IPS-15b (cell line): Measurements from ENCODE around the gene DDX39B.
"Not testable (repeated sequence)": the region's sequence is repeated elsewhere in the genome, so short reads cannot be mapped to it uniquely, and the experiment has no call there.

ENCODE experiments used
- H3K27me3 ChIP-seq: one replicate; pipeline ENCODE4 v1.6.1; 2013; ENCODE audit warnings: low read length; ENCODE audit not compliant: control insufficient read depth, insufficient read depth
- H3K36me3 ChIP-seq: one replicate; pipeline ENCODE4 v1.6.1; 2013; ENCODE audit warnings: low read length; ENCODE audit not compliant: control insufficient read depth, insufficient read depth
- H3K4me1 ChIP-seq: one replicate; pipeline ENCODE4 v1.6.1; 2013; ENCODE audit warnings: mild to moderate bottlenecking, low read length; ENCODE audit not compliant: control insufficient read depth, insufficient read depth
- H3K4me3 ChIP-seq: one replicate; pipeline ENCODE4 v1.5.1; 2013; ENCODE audit warnings: low read depth, low read length
- H3K9ac ChIP-seq: one replicate; pipeline ENCODE4 v1.6.1; 2013; ENCODE audit warnings: low read depth, mild to moderate bottlenecking, low read length
- H3K9me3 ChIP-seq: one replicate; pipeline ENCODE4 v1.6.1; 2013; ENCODE audit warnings: mild to moderate bottlenecking, low read length; ENCODE audit not compliant: control insufficient read depth, insufficient read depth

Gene DDX39B

DNA sequence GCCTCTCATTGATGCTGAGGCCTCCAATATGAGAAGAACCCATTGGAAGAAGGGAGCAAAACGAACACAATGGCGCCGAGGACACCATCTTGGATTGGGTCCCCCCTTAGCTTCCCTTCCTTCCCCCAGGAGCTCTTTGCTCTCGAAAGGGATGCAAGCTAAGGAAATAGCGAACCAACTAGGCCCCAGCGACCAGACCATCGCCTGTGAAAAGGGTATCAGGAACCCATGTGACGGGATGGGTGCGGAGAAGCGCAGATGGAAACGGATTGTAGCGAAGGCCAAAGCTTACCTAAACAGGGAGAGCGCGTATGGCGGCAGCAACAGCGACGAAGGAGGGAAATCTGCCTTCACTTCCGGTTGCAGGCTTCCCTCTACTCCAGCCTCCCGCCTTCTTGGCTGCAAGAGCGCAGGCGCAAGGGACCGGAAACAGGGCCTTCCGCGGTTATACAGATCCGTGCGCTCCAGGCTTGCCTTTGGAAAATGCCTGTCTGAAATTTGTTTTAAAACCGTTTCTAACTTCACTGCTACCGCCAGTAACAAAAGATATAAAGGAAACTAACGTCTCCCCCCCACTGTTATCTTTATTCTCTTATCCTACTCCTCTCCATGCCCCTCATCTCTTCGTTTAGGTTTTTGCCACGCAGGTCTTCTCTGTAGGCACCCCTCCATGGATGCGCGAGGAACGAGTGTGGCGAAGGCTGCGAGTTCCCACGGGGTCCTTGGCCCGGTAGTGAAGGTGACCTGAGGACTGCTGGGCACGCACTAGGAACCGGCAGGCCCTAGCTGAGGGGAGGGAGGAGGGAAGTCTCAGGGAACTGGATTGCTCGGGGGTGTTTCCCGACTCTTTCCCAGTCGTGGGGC lies at the start of gene DDX39B:
DDX39B (minus strand) TSS at position 346 of the 864 bp plus-strand sequence. CDS start 1,471 bp downstream, outside the sequence.
- H3K36me3 ChIP-seq, result peaks cover 30% of the 10 kb centered on the region
- no peaks in the 10 kb centered on the region for H3K27me3 ChIP-seq
- peaks cover 10% of the 10 kb centered on the region for H3K4me1 ChIP-seq
- H3K4me3 ChIP-seq, result peak within 1 kb of the TSS; percentile 93
- H3K9ac ChIP-seq, result peak within 1 kb of the TSS; percentile 100
- H3K9me3 ChIP-seq, result no peaks in the 10 kb centered on the region

GRCh38 chr6:31590691-31591090 lies 48.9 kb upstream of the DDX39B start:
- not testable (repeated sequence) for H3K9ac ChIP-seq, H3K4me1 ChIP-seq, H3K36me3 ChIP-seq, H3K9me3 ChIP-seq, H3K4me3 ChIP-seq, H3K27me3 ChIP-seq

DNA sequence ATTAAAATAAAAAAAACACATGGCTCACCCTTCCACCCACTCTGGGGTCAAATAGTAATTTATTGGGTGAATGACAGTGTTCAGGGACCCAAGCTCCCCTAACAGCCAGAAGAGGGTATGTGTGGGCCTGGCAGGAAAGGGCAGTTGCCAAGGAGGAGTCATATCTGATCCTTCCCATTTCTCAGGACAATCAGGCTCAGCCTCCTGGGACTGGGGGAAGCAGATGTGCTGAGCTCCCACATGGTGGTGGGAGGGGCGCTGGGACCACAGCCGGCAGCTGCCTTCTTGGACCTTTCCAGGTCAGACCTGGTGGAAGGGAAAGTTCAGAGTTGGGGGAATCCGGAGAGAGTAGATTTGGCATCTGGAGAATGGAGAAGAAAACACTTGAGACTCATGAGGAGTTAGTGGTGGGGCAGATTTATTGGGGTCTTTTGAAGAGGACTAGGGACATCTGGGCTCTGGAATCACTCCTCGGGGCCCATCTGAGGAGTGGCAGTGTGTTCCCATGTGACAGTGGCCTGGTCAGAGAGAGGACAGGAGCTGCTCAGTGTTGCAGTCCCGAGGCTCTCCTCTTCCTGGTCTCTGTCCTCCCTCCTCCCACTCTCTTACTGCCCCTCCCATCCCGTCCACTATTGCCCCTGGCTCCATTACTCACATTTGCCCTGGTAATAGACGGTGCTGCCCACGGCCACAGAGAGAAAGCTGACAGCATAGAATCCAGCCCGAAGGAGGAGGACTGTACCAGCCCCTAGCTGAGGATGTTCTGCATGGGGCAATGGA lies 47.3 kb upstream of the DDX39B start:
- H3K9me3 ChIP-seq, result no peaks in the 10 kb centered on the region
- no peak overlapping the region for H3K4me3 ChIP-seq
- no peaks in the 10 kb centered on the region for H3K4me1 ChIP-seq
- no peaks in the 10 kb centered on the region for H3K36me3 ChIP-seq
- H3K27me3 ChIP-seq, result no peaks in the 10 kb centered on the region
- H3K9ac ChIP-seq, result no peak overlapping the region

DNA sequence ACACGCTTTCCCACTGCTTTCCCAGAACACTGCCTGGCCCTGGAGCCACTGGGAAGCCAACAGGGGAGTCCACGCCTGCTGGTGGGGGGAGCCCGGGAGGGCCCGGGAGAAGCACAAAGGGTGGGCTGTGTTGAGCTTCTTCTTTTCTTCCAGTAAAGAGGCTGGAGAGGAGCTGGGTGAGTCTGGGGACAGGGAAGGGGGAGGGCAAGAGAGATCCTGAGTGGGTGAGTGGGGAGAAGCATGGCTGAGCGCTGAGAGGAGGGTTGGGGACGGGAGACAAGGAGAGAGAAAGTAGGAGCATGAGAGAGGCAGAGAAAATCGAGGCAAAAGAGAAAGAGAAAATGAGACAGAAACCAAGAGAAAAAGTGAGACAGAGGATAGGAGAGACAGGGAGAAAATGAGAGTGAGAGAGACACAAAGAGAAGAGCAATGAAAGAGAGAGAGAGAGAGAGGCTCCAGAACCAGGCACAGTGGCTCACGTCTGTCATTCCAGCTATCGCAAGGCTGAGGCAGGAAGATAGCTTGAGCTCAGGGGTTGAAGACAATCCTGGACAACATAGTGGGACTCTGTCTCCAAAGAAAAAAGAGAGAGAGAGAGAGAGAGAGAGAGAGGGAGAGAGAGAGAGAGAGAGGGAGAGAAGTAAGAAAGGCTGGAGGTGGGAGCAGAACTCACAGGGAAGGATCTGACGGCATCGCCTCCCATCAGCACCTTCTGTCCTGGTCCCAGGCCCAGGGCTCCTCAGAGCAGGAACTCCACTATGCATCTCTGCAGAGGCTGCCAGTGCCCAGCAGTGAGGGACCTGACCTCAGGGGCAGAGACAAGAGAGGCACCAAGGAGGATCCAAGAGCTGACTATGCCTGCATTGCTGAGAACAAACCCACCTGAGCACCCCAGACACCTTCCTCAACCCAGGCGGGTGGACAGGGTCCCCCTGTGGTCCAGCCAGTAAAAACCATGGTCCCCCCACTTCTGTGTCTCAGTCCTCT lies 46.3 kb upstream of the DDX39B start:
- Histone ChIP-seq H3K4me1 (no peaks in the 10 kb centered on the region), H3K9me3 (no peaks in the 10 kb centered on the region), H3K27me3 (no peaks in the 10 kb centered on the region), H3K4me3 (no peak overlapping the region), H3K36me3 (no peaks in the 10 kb centered on the region), H3K9ac (no peak overlapping the region)

DNA sequence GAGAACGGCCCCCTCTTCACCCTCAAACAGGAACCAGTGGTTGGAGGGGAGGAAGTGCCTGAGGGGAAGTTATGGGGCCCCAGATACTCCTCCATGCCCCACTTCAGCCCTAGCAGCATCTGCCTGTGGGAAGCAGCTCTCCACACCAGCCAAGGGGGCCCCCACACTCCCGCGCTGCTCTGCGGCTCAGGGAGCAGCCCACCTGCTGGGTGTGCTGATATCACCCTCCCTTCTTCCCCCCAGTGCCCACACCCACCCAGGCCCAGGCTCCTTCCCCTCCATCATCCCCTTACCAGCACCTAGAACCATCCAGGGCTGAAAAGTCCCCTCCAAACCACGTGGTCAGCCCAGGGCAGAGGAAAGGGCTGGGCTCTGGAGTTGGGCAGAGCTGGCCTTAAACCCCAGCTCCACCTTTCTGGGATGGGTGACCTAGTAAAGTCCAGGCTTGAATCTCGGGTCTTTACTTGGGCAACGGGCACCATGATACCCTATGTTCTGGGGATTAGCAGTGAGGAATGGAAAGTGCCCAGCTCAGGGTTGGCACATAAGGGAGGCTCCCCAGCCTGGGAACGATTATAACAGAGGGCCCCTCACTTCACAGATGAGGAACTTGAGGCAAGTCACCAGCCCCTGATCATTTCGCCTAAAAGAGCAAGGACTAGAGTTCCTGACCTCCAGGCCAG lies 44.9 kb upstream of the DDX39B start:
- H3K9me3 ChIP-seq, result no peaks in the 10 kb centered on the region
- no peaks in the 10 kb centered on the region for H3K36me3 ChIP-seq
- H3K27me3 ChIP-seq, result peaks cover 3% of the 10 kb centered on the region
- H3K9ac ChIP-seq, result no peak overlapping the region
- no peak overlapping the region for H3K4me3 ChIP-seq
- peaks cover 4% of the 10 kb centered on the region for H3K4me1 ChIP-seq

GRCh38 chr6:31586008-31586407 lies 44.2 kb upstream of the DDX39B start, which contains the start of gene LST1:
TSS of gene LST1 (plus strand) at chr6:31586277. CDS start at chr6:31587300, 1,023 bp downstream.
- H3K9me3 ChIP-seq, result no peaks in the 10 kb centered on the region
- H3K9ac ChIP-seq, result no peak within 1 kb of the TSS
- no peak within 1 kb of the TSS for H3K4me3 ChIP-seq
- H3K36me3 ChIP-seq, result no peaks in the 10 kb centered on the region
- peaks cover 5% of the 10 kb centered on the region for H3K27me3 ChIP-seq
- H3K4me1 ChIP-seq, result peaks cover 5% of the 10 kb centered on the region

DNA sequence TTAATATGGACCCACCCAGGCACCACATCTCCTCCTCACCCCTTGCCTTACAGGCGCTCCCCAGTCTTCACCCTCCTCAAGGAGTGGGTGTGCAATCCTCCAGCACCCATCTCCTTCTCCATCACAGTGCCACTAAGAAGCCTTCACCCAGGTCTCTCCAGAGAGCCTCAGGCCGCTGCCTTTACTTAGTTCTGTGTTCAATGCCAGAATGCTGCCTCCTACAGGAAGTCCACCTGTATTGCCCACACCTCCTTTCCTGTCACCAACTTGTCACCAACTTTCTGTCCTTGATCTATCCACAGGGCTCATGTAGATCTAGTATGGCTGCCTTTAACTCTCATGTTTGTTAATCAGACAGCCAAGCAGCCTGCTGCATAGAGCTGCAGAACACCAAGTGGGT lies 43.7 kb upstream of the DDX39B start:
- peaks cover 6% of the 10 kb centered on the region for H3K27me3 ChIP-seq
- no peaks in the 10 kb centered on the region for H3K9me3 ChIP-seq
- no peak overlapping the region for H3K9ac ChIP-seq
- no peaks in the 10 kb centered on the region for H3K36me3 ChIP-seq
- peaks cover 5% of the 10 kb centered on the region for H3K4me1 ChIP-seq
- H3K4me3 ChIP-seq, result no peak overlapping the region

DNA sequence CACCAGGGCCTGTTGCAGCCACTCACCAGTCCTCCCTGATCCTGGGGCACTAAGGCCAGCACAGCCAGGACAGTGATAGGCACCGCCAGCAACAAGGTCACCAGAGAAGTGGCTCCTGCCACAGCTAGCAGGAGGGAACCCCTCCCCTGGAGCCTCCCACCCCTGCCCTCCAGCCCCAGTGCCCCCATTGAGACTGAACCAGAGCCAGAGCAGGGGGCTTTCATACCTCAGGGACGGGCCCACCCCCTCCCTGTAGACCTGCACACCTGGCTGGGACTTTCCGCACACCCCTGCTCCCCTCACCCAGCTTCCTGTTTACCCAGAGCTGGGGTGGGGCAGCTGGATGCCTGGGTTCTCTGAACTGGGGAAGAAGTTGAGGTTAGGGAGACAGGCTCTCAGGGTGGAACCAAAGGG lies 40.4 kb upstream of the DDX39B start, which contains the start of gene LTB:
LTB (minus strand) TSS at position 195 of the 414 bp plus-strand sequence; CDS start at position 188, 7 bp downstream.
- H3K4me3 ChIP-seq, result peak within 1 kb of the TSS; percentile 82
- H3K36me3 ChIP-seq, result no peaks in the 10 kb centered on the region
- no peaks in the 10 kb centered on the region for H3K9me3 ChIP-seq
- peak within 1 kb of the TSS; percentile 79 for H3K9ac ChIP-seq
- peaks cover 13% of the 10 kb centered on the region for H3K4me1 ChIP-seq
- H3K27me3 ChIP-seq, result peaks cover 16% of the 10 kb centered on the region

- H3K27me3 ChIP-seq, result peaks cover 17% of the 10 kb centered on the region
- peak overlapping the region; percentile 79 for H3K9ac ChIP-seq
- H3K36me3 ChIP-seq, result no peaks in the 10 kb centered on the region
- H3K4me1 ChIP-seq, result peaks cover 13% of the 10 kb centered on the region
- no peaks in the 10 kb centered on the region for H3K9me3 ChIP-seq
- peak overlapping the region; percentile 82 for H3K4me3 ChIP-seq
These were observed 39.8 kb upstream of the DDX39B start for GRCh38 chr6:31581434-31582229.

DNA sequence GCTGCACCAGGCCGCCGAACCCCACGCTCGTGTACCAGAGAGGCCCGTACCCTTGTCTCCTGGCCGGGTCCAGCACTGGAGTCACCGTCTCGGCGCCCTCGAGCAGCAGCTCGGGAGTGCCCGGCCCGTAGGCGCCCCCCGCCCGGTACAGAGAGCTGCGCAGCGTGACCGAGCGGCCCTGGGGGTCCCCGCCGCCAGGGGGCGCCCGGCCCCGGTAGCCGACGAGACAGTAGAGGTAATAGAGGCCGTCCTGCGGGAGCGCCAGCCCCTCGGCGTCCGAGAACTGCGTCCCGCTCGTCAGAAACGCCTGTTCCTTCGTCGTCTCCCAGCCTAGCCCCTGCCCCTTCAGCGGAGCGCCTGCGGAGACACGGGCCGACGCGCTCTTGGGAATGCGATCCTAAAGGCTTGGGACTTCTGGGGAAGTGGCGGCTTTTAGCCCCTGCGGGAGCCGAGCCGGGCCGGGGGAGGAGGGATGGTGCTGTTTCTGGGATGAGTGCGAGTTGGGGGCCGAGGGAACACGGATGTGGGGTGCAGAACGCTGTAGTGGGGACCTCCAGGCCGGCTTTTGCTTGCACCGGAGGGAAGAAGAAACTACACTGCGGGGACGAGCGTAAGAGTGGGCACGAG lies 39.1 kb upstream of the DDX39B start:
- Histone ChIP-seq H3K9me3 (no peaks in the 10 kb centered on the region), H3K27me3 (peaks cover 18% of the 10 kb centered on the region), H3K4me3 (peak overlapping the region; percentile 82), H3K4me1 (peaks cover 13% of the 10 kb centered on the region), H3K9ac (peak overlapping the region; percentile 79), H3K36me3 (no peaks in the 10 kb centered on the region)
